Endothelial cell of umbilical vein (primary cell): ENCODE results near the gene PHKA2. TPM values are rescaled to one million over a fixed set of nuclear protein-coding genes. Genes with fewer than 3 reads are reported as not detected.

ENCODE experiments used
- BruUV-seq: library from RNA; stranded (reverse); fragments of 400-500 nt; replicated peaks from 2 replicates; lab custom pipeline; 2021; lab: Mats Ljungman, UMichigan
- CTCF ChIA-PET: fragments of 300-600, 350-600 bp; sonication (Branson Sonifier 250); formaldehyde crosslinking; loops from one replicate; lab custom pipeline; 2021; ENCODE audit warnings: antibody characterized with exemption, inconsistent platforms; lab: Charles Lee
- POLR2A ChIA-PET: fragments of 300-600, 350-600 bp; sonication (Branson Sonifier 250); formaldehyde crosslinking; loops from one replicate; lab custom pipeline; 2021; ENCODE audit warnings: antibody characterized with exemption, inconsistent platforms; lab: Charles Lee
- DNase-seq: peaks from one replicate; pipeline ENCODE4 v3.0.0-alpha.2; 2011; ENCODE audit warnings: low read depth, low spot score
- FAIRE-seq: peaks from 2 replicates; lab custom pipeline; 2011; peaks lifted over from hg19 to GRCh38; lab: Jason Lieb, UNC
- H2AFZ ChIP-seq: 2 replicates; pipeline ENCODE4 v1.6.0; 2012; ENCODE audit warnings: low read depth, low read length, control low read depth, inconsistent platforms
- H3K27ac ChIP-seq: 2 replicates; pipeline ENCODE4 v1.5.1; 2011; ENCODE audit warnings: low read depth, mild to moderate bottlenecking, control low read depth, low read length, moderate library complexity; ENCODE audit not compliant: insufficient read depth
- H3K27me3 ChIP-seq, 2 experiments: 2 replicates each; pipeline versions ENCODE4 v1.6.0 to v1.6.1; 2011; ENCODE audit warnings: low read length in 2 of 2, mixed read lengths in 1 of 2; ENCODE audit not compliant: control insufficient read depth in 2 of 2, insufficient read depth in 2 of 2
- H3K36me3 ChIP-seq, 2 experiments: 2 replicates in 1 of 2; 3 replicates in 1 of 2; pipeline ENCODE4 v1.5.1; 2011; ENCODE audit warnings: low read length in 2 of 2, mild to moderate bottlenecking in 1 of 2, moderate library complexity in 1 of 2; ENCODE audit not compliant: control insufficient read depth in 2 of 2, insufficient read depth in 2 of 2; ENCODE audit errors: extremely low read depth in 1 of 2
- H3K4me1 ChIP-seq: 3 replicates; pipeline ENCODE4 v1.5.1; 2011; ENCODE audit warnings: mild to moderate bottlenecking, low read length; ENCODE audit not compliant: control insufficient read depth, insufficient read depth; ENCODE audit errors: extremely low read depth
- H3K4me2 ChIP-seq: 2 replicates; pipeline ENCODE4 v1.6.1; 2011; ENCODE audit warnings: low read length, control low read depth, mixed read lengths; ENCODE audit not compliant: insufficient read depth
- H3K4me3 ChIP-seq, 3 experiments: fragments of 200-600 bp in 1 of 3; sonication (generic), shearing (Covaris generic) in 1 of 3; replicated peaks in 1 of 3; 2 replicates each; pipeline ENCODE4 v1.5.1; 2011 to 2016; ENCODE audit warnings: control low read depth in 3 of 3, low read length in 3 of 3, mild to moderate bottlenecking in 2 of 3, inconsistent platforms in 1 of 3, low read depth in 1 of 3, moderate library complexity in 1 of 3; ENCODE audit not compliant: insufficient read depth in 1 of 3
- H3K79me2 ChIP-seq: 2 replicates; pipeline ENCODE4 v1.6.0; 2012; ENCODE audit warnings: low read length, inconsistent platforms; ENCODE audit not compliant: control insufficient read depth, insufficient read depth
- H3K9ac ChIP-seq: replicated peaks from 2 replicates; pipeline ENCODE3; 2011; ENCODE audit warnings: low read length, control low read depth; ENCODE audit not compliant: insufficient read depth; ENCODE audit errors: extremely low read depth
- H3K9me1 ChIP-seq: replicated peaks from 3 replicates; pipeline ENCODE4 v1.6.0; 2011; ENCODE audit warnings: mild to moderate bottlenecking, low read length; ENCODE audit not compliant: control insufficient read depth, insufficient read depth; ENCODE audit errors: extremely low read depth
- H3K9me3 ChIP-seq: replicated peaks from 2 replicates; pipeline ENCODE4 v1.5.1; 2012; ENCODE audit warnings: low read length, inconsistent platforms; ENCODE audit not compliant: control insufficient read depth, insufficient read depth
- H4K20me1 ChIP-seq: replicated peaks from 2 replicates; pipeline ENCODE3; 2011; ENCODE audit warnings: mild to moderate bottlenecking, low read length; ENCODE audit not compliant: control insufficient read depth, insufficient read depth; ENCODE audit errors: extremely low read depth
- CTCF ChIP-seq, 2 donors: IDR thresholded peaks; 1 replicate in 1 of 2; 2 replicates in 1 of 2; pipeline ENCODE4 v1.5.1; 2011; ENCODE audit warnings: low read length in 2 of 2, mild to moderate bottlenecking in 2 of 2, moderate library complexity in 2 of 2, control low read depth in 1 of 2, inconsistent platforms in 1 of 2, low read depth in 1 of 2; ENCODE audit not compliant: insufficient read depth in 1 of 2; ENCODE audit errors: extremely low read depth in 1 of 2
- EZH2 ChIP-seq: IDR thresholded peaks from 2 replicates; pipeline ENCODE4 v1.6.1; 2012; ENCODE audit warnings: borderline replicate concordance, low read depth, mild to moderate bottlenecking, moderate library complexity, low read length, inconsistent platforms; ENCODE audit not compliant: severe bottlenecking
- FOS ChIP-seq: IDR thresholded peaks from 2 replicates; pipeline ENCODE4 v1.6.1; 2011; ENCODE audit warnings: mild to moderate bottlenecking, low read length, moderate library complexity, borderline replicate concordance; ENCODE audit not compliant: insufficient read depth
- GATA2 ChIP-seq: IDR thresholded peaks from 2 replicates; pipeline ENCODE4 v1.7.0; 2011; ENCODE audit warnings: low read depth, mild to moderate bottlenecking, moderate library complexity, mixed read lengths, low read length; ENCODE audit not compliant: insufficient read length, insufficient read depth
- JUN ChIP-seq: IDR thresholded peaks from 2 replicates; pipeline ENCODE4 v1.6.1; 2011; ENCODE audit warnings: borderline replicate concordance, low read depth; ENCODE audit not compliant: insufficient read length, insufficient read depth
- MAX ChIP-seq: IDR thresholded peaks from 2 replicates; pipeline ENCODE4 v1.6.1; 2011; ENCODE audit not compliant: insufficient read depth, insufficient read length
- MYC ChIP-seq: IDR thresholded peaks from one replicate; pipeline ENCODE4 v1.6.1; 2011; ENCODE audit warnings: mild to moderate bottlenecking, low read depth, low read length
- POLR2A ChIP-seq: IDR thresholded peaks from 2 replicates; pipeline ENCODE4 v1.6.1; 2012; ENCODE audit warnings: low read depth, mild to moderate bottlenecking, control low read depth, low read length
- POLR2AphosphoS5 ChIP-seq: IDR thresholded peaks from 2 replicates; pipeline ENCODE4 v1.6.1; 2012; ENCODE audit warnings: low read depth, mild to moderate bottlenecking, control low read depth, low read length, moderate library complexity; ENCODE audit not compliant: insufficient read depth
- dilution Hi-C: fragments of 300-500 bp; cut with MboI; formaldehyde crosslinking; loops from one replicate; pipeline ENCODE4 v1.15.0; 2019; ENCODE audit warnings: low sequenced_read_pairs; ENCODE audit not compliant: extremely low pct_ligation_motif_present
- intact Hi-C: fragments of 100-400 bp; cut with micrococcal nuclease; formaldehyde crosslinking; loops from one replicate; pipeline ENCODE4 v1.10.0; 2022
- polyA plus RNA-seq, 4 experiments: library from polyadenylated mRNA; depleted of rRNA in 3 of 4; stranded (reverse) in 3 of 4; unstranded in 1 of 4; fragments of >200 nt; gene quantifications; 2 replicates each; pipeline versions ENCODE4 v1.2.1 to v1.2.3, GENCODE V29; 2011 to 2012; ENCODE audit warnings: missing spikeins in 1 of 4
- total RNA-seq: library from RNA; stranded (reverse); gene quantifications from 2 replicates; pipeline ENCODE4 v1.2.3, GENCODE V29; 2021

The PHKA2 gene
- total and polyA plus RNA-seq, 2 donors (not counting 3 experiments of a cell fraction or from before 2014, with no cell fraction given) = 16.7 to 17.1 TPM

GRCh38 chrX:18920566-18920965 lies 63.3 kb downstream of the PHKA2 start:
- Histone ChIP-seq H4K20me1 (no peaks in the 10 kb centered on the region), H3K9ac (no peak overlapping the region), H3K27me3 (no peaks in the 10 kb centered on the region), H3K9me3 (no peaks in the 10 kb centered on the region), H3K4me1 (no peaks in the 10 kb centered on the region), H3K9me1 (no peaks in the 10 kb centered on the region), H3K27ac (no peak overlapping the region), H3K4me2 (no peak overlapping the region), H3K4me3 (no peak overlapping the region), H3K79me2 (no peaks in the 10 kb centered on the region), H2AFZ (no peak overlapping the region), H3K36me3 (no peaks in the 10 kb centered on the region)
- dilution Hi-C loops = no loop called here
- ChIA-PET CTCF (no interaction called here), POLR2A (no interaction called here)
- FAIRE-seq = no peak
- no peak for DNase-seq
- no TSS peak for BruUV-seq
- TF ChIP-seq MAX = no peak
- TF ChIP-seq EZH2 = no peak
- TF ChIP-seq FOS = no peak
- TF ChIP-seq JUN = no peak
- no peak for TF ChIP-seq POLR2A
- no peak for TF ChIP-seq CTCF (IDR thresholded peaks at IDR 0.05; ENCODE audit: extremely low read depth in 1 of 2, insufficient read depth in 1 of 2, low read depth in 1 of 2, low read length in 2 of 2)
- TF ChIP-seq MYC = no peak
- TF ChIP-seq POLR2AphosphoS5 = no peak
- TF ChIP-seq GATA2 = no peak
- intact Hi-C loops = no loop called here
